IPS DF 6.9 (cell line): ENCODE data around the gene ADAMTS4.

Experiments
- DNase-seq: peaks from one replicate; pipeline ENCODE4 v3.0.0-alpha.2; 2013; ENCODE audit warnings: low read depth, low spot score
- H3K27ac ChIP-seq: one replicate; pipeline ENCODE4 v1.5.1; 2013; ENCODE audit warnings: low read length, control low read depth
- H3K27me3 ChIP-seq: 2 replicates; pipeline ENCODE4 v1.6.1; 2013; ENCODE audit warnings: mild to moderate bottlenecking, low read length; ENCODE audit not compliant: control insufficient read depth, insufficient read depth
- H3K36me3 ChIP-seq: 2 replicates; pipeline ENCODE4 v1.6.1; 2013; ENCODE audit warnings: low read length; ENCODE audit not compliant: control insufficient read depth, insufficient read depth
- H3K4me1 ChIP-seq: 2 replicates; pipeline ENCODE4 v1.6.1; 2013; ENCODE audit warnings: low read length; ENCODE audit not compliant: control insufficient read depth, insufficient read depth
- H3K4me3 ChIP-seq: 2 replicates; pipeline ENCODE4 v1.5.1; 2013; ENCODE audit warnings: mild to moderate bottlenecking, low read length
- H3K9me3 ChIP-seq: 2 replicates; pipeline ENCODE4 v1.6.1; 2013; ENCODE audit warnings: low read length, inconsistent platforms; ENCODE audit not compliant: control insufficient read depth, insufficient read depth
- WGBS: extraction: QIAGEN DNeasy Blood & Tissue Kit; methylation state at CpG from one replicate; pipeline ENCODE4 v1.1.7; 2013; ENCODE audit warnings: mixed read lengths, missing lambda C conversion rate; ENCODE audit not compliant: insufficient read length, insufficient coverage; 5-methylcytosine and 5-hydroxymethylcytosine counted together

ADAMTS4 gene

DNA sequence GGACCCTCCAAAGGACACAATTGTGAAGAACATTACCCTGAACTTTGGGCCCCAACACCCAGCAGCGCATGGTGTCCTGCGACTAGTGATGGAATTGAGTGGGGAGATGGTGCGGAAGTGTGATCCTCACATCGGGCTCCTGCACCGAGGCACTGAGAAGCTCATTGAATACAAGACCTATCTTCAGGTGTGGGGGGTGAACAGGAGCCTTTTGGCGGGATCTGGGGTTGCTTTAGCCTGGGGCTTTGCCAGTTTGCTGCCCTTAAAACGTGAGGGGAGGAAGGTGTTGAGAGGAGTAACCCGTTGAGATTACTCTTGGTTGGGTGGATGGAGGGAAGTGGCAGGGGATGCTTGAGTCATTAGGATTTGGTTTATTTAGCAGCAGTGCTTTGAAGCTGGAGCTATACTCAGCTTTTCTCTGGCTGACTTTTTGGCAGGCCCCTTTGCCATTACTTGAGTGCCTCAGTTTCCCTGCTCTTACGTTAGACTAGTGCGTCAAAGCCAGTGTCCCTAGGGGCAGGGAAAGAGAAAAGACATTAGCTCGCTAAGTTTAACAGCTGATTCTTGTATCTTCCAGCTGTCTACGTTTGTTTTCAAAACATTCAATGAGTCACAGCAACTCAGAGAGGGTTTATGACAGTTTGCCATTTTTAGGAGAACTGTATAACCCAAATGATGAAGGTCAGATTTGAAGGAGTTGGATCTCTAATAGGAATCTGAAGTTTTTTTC is 7.7 kb upstream of the ADAMTS4 start:
- Histone ChIP-seq H3K27ac (no peak overlapping the region), H3K27me3 (no peaks in the 10 kb centered on the region), H3K4me1 (peaks cover under 1% of the 10 kb centered on the region; the same call in 1 of the 2 replicates), H3K9me3 (no peaks in the 10 kb centered on the region), H3K36me3 (peaks cover 20% of the 10 kb centered on the region; the same call in 1 of the 2 replicates), H3K4me3 (no peak overlapping the region)
- no CpG with 5 or more reads among the region's 12 CpGs for WGBS
- no peak for DNase-seq

DNA sequence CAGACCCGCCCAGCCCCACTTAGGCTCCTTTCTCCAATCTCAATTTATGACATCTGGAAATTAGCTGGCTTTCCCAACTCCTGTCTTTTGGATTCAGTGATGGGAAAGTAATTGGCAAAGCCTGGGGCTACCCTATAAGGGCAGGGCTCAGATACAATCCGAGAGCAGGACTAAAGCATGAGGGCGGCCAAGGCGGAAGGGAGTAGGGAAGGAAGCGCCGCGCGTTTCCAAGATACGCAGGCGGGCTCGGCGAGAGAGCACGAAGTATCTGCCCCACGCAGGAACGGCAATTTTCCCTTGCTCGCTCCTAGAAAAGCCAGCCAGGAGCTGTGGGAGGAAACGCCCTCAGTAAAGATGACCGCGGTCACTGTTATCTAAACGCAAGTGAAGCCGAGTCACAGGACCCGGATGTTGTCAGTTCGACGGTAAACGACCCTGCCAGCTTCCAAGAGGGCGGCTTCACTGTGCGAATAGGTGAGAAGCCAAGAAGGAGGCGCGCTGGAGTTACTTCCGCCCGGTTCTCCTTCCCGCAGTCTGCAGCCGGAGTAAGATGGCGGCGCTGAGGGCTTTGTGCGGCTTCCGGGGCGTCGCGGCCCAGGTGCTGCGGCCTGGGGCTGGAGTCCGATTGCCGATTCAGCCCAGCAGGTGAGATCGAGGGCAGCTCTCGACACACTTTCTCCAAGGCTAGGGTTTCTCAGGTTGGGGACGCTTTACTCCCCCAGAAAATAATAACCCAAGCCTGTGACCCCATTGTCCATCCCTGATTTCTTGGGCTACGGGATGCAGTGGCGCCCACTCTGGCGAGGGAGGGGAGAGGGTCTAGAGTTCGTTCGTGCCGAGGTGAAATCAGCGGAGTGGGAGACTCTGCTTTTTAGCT is 3.2 kb upstream of the ADAMTS4 start, which contains the start of gene NDUFS2:
Gene NDUFS2, plus strand, starts transcription at position 532 of the 877 bp plus-strand sequence. Its CDS starts 19 bp downstream, at position 551.
- no CpG with 5 or more reads among the region's 53 CpGs for WGBS
- H3K9me3 ChIP-seq = no peaks in the 10 kb centered on the region
- peak; percentile 100 for DNase-seq
- peaks cover 4% of the 10 kb centered on the region; the same call in 1 of the 2 replicates for H3K36me3 ChIP-seq
- no peaks in the 10 kb centered on the region for H3K27me3 ChIP-seq
- H3K4me1 ChIP-seq = peaks cover 19% of the 10 kb centered on the region
- no peak within 1 kb of the TSS for H3K27ac ChIP-seq
- peak within 1 kb of the TSS; percentile 70; the same call in 1 of the 2 replicates for H3K4me3 ChIP-seq

DNA sequence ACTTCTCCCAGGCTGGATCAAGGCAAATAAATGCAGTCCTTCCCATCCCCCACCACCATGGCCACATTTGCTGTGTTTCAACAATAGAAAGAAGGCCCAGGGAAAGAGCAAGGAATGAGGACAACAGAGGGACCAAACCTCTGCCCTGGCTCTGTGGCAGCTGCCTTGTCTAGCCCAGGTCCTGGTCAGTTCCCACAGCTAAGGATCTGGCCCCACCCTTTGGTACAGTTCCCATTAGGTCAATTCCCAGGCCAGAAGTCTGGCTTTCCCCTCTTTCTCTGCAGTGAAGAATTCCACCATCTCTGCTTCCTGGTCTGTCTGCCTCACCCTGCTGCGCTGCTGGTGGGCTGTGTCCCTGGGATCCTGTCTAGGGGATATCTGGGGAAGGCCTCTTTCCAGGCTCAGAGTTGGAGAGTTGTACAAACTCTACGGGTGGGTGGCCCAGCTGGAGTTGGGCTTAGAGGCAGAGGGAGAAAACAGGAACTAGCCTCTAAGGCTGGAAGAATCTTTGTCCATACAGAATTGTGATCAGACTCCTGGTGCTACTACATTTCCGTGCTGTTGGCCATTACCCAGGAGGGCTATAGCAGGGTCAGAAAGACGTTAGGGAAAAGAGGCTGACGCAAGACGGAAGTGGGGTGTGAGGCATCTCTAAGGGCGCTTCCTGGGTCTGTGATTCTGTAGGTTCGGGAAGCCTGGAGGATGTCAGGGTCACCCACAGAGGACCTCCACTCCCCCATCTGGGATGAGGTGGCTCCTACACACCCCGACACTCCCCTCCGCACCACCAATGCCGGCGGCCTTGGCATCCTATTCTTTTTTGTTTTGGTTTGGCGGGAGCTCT is 2.4 kb upstream of the ADAMTS4 start:
- no peak for DNase-seq
- no peak overlapping the region for H3K27ac ChIP-seq
- WGBS = no CpG with 5 or more reads among the region's 13 CpGs
- peaks cover under 1% of the 10 kb centered on the region; the same call in 1 of the 2 replicates for H3K36me3 ChIP-seq
- H3K4me3 ChIP-seq = no peak overlapping the region
- H3K4me1 ChIP-seq = peaks cover 24% of the 10 kb centered on the region
- H3K9me3 ChIP-seq = no peaks in the 10 kb centered on the region
- no peaks in the 10 kb centered on the region for H3K27me3 ChIP-seq

DNA sequence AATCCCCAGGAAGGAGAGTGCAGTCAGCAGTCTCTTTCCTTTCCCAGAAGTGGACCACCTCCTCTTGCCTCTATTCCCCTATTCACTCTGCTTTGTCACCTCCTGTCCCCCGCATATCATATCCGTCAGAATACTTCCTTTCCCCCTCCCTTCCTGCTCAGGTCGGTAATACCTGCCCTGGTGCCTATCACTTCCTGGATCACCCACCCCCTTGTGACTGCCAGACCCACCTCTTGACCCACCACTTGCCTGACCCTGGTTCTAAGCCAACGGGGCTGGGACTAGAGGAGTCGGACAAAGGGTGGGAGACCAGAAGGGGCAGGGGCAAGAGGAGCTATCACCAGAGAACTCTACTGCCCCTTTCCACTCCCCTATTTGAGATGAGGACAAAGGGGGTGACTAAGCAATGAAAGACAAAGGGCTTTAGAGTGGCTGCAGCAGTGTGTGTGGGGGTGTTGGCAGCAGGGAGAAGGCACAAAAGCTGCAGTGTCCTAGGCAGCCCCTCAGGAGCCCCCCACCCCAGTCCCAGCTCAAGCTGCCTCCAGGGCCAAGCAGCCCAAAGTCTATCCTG is 1.7 kb upstream of the ADAMTS4 start:
- no peak for DNase-seq
- Histone ChIP-seq H3K36me3 (no peaks in the 10 kb centered on the region), H3K4me3 (no peak overlapping the region), H3K27ac (no peak overlapping the region), H3K27me3 (no peaks in the 10 kb centered on the region), H3K4me1 (peaks cover 24% of the 10 kb centered on the region), H3K9me3 (no peaks in the 10 kb centered on the region)
- WGBS = no CpG with 5 or more reads among the region's 5 CpGs

DNA sequence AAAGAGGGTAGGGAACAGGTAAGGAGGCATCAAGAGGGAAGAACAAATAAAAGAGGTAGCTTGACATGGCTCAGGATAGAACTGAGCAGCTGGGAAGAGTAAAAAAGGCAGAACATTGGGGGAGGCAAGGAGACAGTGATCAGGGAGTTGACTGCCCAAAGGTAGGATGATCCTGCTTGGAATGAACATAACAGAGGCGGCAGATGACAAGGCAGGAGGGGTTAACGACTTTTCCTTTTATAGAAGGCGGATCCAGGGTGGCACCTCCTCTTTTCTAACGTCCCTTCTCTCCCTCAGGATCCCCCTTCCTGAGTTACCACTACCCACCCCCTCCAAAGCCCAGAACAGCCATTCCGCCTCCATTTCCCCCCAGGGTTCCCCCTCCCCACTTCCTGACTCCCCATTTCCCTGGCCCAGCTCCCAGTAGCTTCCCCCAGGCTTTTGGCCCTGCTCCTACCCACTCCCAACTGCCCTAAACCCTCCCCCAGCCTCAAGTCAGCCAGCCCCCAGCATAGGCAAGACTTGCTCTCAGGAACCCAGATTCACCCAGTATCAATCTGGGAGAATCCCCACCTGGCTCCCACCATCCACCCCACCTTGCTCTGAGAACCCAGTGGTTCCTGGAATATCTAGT is 769 bp upstream of the ADAMTS4 start:
- H3K9me3 ChIP-seq = no peaks in the 10 kb centered on the region
- H3K4me3 ChIP-seq = no peak overlapping the region
- no peak overlapping the region for H3K27ac ChIP-seq
- no peaks in the 10 kb centered on the region for H3K27me3 ChIP-seq
- 0 out of 2 replicates have a peak, but pooled peaks cover 4% of the 10 kb centered on the region for H3K36me3 ChIP-seq
- H3K4me1 ChIP-seq = peaks cover 24% of the 10 kb centered on the region
- WGBS = no CpG with 5 or more reads among the region's 5 CpGs
- DNase-seq = no peak

DNA sequence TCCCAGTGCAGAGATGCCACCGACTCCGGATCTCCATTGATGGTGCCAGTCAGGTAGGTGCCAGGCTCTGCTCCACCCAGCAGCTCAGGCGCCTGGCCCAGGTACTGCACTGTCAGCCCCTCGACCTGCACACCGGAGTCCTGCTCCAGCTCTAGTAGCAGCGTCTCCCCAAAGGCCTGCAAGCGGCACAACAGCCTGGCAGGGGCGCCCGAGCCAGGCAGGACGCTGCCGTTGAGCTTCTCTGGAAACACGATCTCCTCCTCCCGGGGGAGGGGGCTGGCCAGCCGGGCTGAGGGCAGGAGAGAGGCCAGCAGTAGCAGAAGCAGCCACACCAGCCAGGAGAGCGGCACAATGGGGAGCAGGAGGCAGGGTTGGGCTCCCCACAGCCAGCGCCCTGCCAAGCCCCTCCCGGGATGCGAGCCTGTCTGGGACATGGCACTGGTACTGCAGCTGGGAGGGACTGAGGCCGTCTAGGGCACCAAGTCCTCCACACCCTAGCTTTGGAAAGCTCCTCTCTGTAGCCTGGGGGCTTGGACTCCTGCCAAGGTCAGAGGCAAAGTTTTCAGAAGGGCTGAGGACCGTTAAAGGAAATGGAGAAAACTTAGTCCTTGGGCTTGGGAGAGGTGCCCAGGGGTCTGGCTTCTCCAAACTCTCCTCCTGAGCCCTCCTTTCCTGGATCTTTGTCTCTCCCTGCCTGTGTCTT is 509 bp downstream of the ADAMTS4 start:
- Histone ChIP-seq H3K4me3 (peak overlapping the region; percentile 20; the same call in 1 of the 2 replicates), H3K9me3 (no peaks in the 10 kb centered on the region), H3K27ac (no peak overlapping the region), H3K27me3 (no peaks in the 10 kb centered on the region), H3K4me1 (peaks cover 24% of the 10 kb centered on the region), H3K36me3 (peaks cover 9% of the 10 kb centered on the region; the same call in 1 of the 2 replicates)
- DNase-seq = no peak
- WGBS = no CpG with 5 or more reads among the region's 20 CpGs

DNA sequence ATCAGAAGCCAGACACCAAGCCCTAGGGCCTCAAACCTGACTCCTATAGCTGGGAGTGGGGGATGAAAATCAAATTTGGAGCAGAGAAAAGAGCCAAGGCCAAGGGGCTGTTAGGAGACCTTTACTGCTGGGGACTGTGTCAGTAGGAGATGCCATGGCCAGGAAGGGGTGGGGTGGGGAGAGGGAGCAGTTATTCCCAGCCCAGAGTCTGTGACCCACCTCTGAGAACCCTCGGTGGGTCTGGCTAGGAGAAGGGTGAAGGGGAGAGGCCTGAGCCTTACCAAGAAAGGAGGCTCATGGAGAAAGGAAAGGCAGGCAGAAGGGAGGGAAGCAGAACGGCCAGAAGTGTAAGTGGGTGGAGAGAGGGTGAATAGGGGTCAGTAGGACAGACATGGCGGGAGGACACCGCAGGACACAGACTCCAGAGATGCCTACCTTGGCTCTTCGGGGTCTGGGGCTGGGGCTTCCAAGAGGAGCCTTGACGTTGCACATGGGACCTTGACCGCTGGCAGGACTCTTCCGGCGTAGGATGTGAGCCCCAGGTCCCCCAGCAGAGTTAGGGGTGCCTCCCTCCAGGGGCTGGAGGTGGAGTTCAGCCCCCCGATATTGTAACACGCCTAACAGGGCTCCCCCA is 1.2 kb downstream of the ADAMTS4 start:
- H3K4me3 ChIP-seq = no peak overlapping the region
- H3K36me3 ChIP-seq = peaks cover 12% of the 10 kb centered on the region; the same call in 1 of the 2 replicates
- H3K27ac ChIP-seq = no peak overlapping the region
- no peaks in the 10 kb centered on the region for H3K9me3 ChIP-seq
- peaks cover 24% of the 10 kb centered on the region for H3K4me1 ChIP-seq
- no peaks in the 10 kb centered on the region for H3K27me3 ChIP-seq
- no CpG with 5 or more reads among the region's 11 CpGs for WGBS
- DNase-seq = no peak

DNA sequence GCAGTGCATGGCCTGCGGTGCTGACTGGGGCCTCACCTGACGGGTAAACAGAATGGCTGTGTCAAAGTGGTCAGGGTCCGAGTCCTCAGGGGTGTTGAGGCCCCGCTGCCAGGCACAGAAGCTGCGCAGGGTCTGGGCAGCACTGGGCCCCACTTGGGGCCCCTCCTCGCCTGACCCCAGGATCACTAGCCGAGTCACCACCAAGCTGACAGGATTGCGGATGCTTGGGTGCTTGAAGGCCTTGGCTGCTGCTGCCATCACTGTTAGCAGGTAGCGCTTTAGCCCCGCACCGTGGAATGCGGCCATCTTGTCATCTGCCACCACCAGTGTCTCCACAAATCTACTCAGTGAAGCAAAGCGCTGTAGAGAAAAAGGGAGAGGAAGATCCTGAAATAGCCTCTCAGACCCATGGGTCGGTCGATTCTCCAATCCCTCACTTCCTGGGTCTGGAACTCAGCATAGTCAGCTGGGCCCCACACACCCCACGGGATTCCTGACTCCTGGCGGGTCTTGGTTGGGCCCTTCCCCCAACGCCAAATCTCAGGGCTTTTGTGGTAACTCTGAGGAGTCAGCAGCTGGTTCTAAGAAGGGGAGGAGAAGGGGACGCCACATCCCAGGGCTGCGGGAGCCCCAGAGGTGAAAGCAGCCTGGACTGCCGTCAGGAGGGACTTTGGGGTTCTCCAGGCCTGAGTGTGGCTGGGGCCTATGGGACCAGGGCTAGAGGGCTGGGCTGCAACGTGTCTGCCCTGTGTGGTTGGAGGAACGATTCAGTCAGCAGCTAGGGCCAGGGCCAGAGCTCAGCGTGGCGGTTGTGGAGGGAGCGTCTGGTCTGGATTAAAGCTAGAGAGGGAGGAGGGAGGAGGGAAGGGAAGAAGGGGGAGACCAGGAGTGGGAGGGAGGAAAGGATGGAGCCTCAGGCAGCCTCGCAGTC is 2.1 kb downstream of the ADAMTS4 start:
- no peak overlapping the region for H3K4me3 ChIP-seq
- DNase-seq = no peak
- H3K36me3 ChIP-seq = peaks cover 15% of the 10 kb centered on the region; the same call in 1 of the 2 replicates
- no peaks in the 10 kb centered on the region for H3K9me3 ChIP-seq
- no peak overlapping the region for H3K27ac ChIP-seq
- H3K27me3 ChIP-seq = no peaks in the 10 kb centered on the region
- no CpG with 5 or more reads among the region's 27 CpGs for WGBS
- H3K4me1 ChIP-seq = peaks cover 24% of the 10 kb centered on the region
